Bronchial epithelial cell (primary cell): Measurements from ENCODE around the gene ZNF236. TPM values are rescaled to one million over a fixed set of nuclear protein-coding genes. Genes with fewer than 3 reads are reported as not detected.
A peak's percentile ranks its signal among the peaks of the same experiment; 100 is the strongest.

ENCODE experiments used
- DNase-seq: peaks from one replicate; pipeline ENCODE4 v3.0.0-alpha.2; 2010; ENCODE audit warnings: low read depth
- FAIRE-seq: peaks from 2 replicates; lab custom pipeline; 2011; peaks lifted over from hg19 to GRCh38; lab: Jason Lieb, UNC
- H3K27me3 ChIP-seq: 2 replicates; pipeline ENCODE4 v1.5.1; 2011; ENCODE audit warnings: low read length; ENCODE audit not compliant: control insufficient read depth, insufficient read depth
- H3K36me3 ChIP-seq: 2 replicates; pipeline ENCODE4 v1.5.1; 2011; ENCODE audit warnings: low read length; ENCODE audit not compliant: control insufficient read depth, insufficient read depth
- H3K4me3 ChIP-seq: 2 replicates; pipeline ENCODE4 v1.5.1; 2011; ENCODE audit warnings: mild to moderate bottlenecking, low read depth, low read length, control low read depth
- total RNA-seq: library from RNA; depleted of rRNA; stranded (reverse); fragments of >200 nt; gene quantifications from 2 replicates; pipeline ENCODE4 v1.2.1, GENCODE V29; 2014
- TF ChIP-seq, protein P1 (sequence below): IDR thresholded peaks from 2 replicates; pipeline ENCODE4 v1.5.1; 2011; ENCODE audit warnings: mild to moderate bottlenecking, moderate library complexity, low read length, control low read depth, inconsistent platforms; ENCODE audit not compliant: insufficient read depth, severe bottlenecking

The ZNF236 gene
- total RNA-seq, 1 donor from 2014 or later, result 5.3 TPM

DNA sequence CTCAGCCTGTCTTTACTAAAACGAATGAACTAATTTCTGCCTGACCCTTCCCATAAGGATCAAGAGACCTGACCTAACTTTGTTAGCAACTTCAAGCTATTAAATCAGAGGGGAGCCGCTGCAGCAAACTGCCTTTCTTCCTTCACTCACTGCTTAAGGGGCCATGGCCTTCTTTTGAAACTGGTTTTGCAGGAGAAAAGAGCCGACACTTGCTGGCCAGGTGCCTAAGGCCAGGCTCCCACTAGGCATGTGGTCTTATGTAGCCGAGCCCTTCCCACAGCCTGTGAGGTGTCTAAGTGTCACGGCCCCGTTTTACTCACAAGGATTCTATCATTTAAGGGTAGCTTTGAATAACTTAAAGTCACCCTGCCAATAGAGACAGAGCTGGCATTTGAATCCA, 130.8 kb downstream of the ZNF236 start:
- FAIRE-seq, result no peak
- peak; percentile 22 for DNase-seq
- TF ChIP-seq, protein P1, sequence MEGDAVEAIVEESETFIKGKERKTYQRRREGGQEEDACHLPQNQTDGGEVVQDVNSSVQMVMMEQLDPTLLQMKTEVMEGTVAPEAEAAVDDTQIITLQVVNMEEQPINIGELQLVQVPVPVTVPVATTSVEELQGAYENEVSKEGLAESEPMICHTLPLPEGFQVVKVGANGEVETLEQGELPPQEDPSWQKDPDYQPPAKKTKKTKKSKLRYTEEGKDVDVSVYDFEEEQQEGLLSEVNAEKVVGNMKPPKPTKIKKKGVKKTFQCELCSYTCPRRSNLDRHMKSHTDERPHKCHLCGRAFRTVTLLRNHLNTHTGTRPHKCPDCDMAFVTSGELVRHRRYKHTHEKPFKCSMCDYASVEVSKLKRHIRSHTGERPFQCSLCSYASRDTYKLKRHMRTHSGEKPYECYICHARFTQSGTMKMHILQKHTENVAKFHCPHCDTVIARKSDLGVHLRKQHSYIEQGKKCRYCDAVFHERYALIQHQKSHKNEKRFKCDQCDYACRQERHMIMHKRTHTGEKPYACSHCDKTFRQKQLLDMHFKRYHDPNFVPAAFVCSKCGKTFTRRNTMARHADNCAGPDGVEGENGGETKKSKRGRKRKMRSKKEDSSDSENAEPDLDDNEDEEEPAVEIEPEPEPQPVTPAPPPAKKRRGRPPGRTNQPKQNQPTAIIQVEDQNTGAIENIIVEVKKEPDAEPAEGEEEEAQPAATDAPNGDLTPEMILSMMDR, result no peak
- H3K27me3 ChIP-seq, result no peaks in the 10 kb centered on the region
- no peak overlapping the region for H3K4me3 ChIP-seq
- peaks cover 5% of the 10 kb centered on the region for H3K36me3 ChIP-seq

DNA sequence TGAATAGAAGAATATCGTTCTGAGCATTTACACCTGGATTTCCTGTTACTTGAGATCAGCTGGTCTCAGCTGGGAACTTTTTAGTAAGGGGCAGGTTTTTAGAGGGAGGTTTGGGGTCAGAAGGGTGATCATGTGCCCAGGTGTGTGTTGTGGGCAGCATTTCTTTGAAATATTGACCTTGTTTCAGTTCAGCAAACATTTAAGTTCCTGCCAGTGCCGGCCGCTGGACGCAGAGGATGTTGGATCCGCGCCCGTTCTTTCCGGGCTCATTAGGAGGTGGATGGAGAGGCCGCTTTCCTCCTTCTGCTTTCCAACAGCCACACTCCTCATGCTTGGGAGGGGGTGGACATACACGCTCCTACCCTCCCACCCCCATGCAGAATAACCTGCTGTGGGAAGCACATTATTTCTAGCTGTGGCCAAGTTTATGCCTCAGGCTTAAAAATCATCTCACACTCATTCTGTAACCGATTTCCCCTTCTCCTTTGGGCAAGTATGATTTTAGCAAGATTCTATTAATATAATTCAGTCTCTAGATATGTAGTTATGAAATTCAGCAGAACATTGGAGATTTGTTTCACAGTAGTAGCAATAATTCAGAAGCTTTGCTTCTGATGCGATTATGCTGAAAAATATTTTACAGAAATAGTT, 131.4 kb downstream of the ZNF236 start:
- H3K4me3 ChIP-seq, result no peak overlapping the region
- peaks cover 9% of the 10 kb centered on the region for H3K36me3 ChIP-seq
- TF ChIP-seq, protein P1, result no peak
- no peak for FAIRE-seq
- no peaks in the 10 kb centered on the region for H3K27me3 ChIP-seq
- no peak for DNase-seq

DNA sequence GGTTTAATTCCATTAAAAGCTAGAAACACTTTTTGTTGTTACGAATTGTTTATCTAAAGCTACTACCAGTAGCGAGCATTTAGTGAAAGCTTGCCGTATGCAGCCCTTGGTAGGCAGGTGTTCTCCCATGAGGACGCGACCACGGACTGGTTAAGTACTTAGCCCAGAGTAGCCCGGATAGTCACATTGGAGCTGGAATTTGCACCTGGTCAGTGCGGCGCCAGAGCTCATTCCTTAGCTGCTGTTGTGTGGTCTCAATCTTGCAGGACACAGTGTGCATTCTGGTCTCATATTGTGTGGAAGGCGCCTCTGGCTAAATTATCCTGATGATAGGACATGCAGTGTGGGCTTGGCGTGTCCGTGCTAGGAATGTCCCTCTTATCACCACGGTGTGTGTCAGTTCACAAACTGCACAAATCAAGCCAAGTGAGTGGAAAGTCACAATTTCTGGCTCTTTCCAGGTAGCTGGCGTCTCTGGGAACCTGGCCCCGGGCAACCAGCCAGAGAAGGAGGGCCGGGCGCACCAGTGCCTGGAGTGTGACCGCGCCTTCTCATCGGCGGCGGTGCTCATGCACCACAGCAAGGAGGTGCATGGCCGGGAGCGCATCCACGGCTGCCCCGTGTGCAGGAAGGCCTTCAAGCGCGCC, 133.3 kb downstream of the ZNF236 start:
- TF ChIP-seq, protein P1, result no peak
- H3K27me3 ChIP-seq, result no peaks in the 10 kb centered on the region
- FAIRE-seq (peak; percentile 58), DNase-seq (no peak)
- peaks cover 10% of the 10 kb centered on the region for H3K36me3 ChIP-seq
- no peak overlapping the region for H3K4me3 ChIP-seq

DNA sequence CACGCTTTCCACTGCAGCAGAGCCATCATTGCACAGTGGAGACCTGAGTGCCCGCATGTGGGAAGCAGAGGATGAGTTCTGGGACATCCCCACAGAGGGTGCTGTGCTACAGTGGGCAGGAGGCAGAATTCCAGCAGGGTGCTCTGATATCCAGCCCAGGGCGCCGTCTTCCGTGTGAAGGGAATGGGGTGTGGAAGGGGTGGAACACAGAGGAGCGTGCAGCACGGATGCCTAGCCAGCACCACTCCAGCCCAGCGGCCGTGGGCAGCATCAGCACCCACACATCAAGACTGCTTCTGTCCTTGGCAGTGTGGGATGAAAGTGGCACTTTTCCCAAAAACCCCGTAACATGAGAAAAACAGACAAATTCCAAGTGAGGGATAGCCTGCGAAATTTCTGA, 134.3 kb downstream of the ZNF236 start:
- DNase-seq (no peak), FAIRE-seq (no peak)
- TF ChIP-seq, protein P1, result no peak
- no peaks in the 10 kb centered on the region for H3K27me3 ChIP-seq
- H3K4me3 ChIP-seq, result no peak overlapping the region
- H3K36me3 ChIP-seq, result peaks cover 11% of the 10 kb centered on the region

DNA sequence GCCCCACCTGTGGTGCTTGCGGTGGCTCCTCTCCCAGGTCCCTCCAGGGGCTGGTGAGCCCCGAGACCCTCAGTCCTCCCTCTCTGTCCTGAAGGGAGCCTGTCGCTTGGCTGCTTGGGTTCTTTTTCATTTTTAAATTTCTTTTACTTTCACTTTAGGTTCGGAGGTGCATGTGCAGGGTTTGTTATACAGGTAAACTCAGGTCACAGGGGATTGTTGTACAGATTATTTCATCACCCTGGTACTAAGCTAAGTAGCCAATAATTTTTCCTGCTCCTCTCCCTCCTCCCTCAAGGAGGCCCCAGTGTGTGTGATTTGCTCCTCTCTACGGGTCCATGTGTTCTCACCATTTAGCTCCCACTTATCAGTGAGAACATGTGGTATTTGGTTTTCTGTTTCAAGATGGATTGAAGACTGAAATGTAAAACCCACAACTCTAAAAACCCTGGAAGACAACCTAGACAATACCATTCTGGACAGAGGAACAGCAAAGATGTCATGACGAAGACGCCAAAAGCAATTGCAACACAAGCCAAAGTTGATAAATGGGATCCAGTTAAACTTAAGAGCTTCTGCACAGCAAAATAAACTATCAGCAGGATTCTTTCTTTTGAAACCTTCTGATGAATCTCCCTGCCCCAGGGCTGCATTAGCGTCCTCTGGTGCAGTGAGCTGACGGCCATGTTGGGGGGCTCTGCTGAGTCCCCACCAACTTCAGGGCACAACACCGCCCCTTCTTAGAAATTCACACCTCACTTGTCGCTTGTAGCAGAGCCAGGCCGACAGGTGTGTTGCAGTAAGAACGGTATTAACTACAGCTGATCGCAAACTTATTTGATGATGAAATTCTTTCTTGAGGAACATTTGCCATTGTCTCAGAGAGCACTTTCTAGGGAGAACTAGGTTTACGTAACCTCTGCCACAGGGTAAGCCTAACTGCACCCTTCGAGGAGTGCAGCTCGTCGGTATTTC, 135.3 kb downstream of the ZNF236 start:
- H3K4me3 ChIP-seq, result no peak overlapping the region
- no peaks in the 10 kb centered on the region for H3K27me3 ChIP-seq
- FAIRE-seq (no peak), DNase-seq (no peak)
- peaks cover 11% of the 10 kb centered on the region for H3K36me3 ChIP-seq
- TF ChIP-seq, protein P1, result no peak
